Neutrophil (primary cell): ENCODE results near the gene F7.
"Not testable (repeated sequence)": the region's sequence is repeated elsewhere in the genome, so short reads cannot be mapped to it uniquely, and the experiment has no call there.

Experiments
- H3K27ac ChIP-seq: fragments of 200-600 bp; sonication (generic); 2 replicates; pipeline ENCODE4 v1.5.1; 2016; ENCODE audit warnings: mild to moderate bottlenecking, moderate library complexity
- H3K27me3 ChIP-seq: fragments of 200-600 bp; sonication (generic); 2 replicates; pipeline ENCODE4 v1.6.0; 2016; ENCODE audit warnings: mild to moderate bottlenecking
- H3K36me3 ChIP-seq: fragments of 200-600 bp; sonication (generic); 2 replicates; pipeline ENCODE4 v1.5.1; 2017
- H3K4me1 ChIP-seq, 2 experiments: fragments of 200-600 bp in 1 of 2; sonication (generic) in 1 of 2; 1 replicate in 1 of 2; 2 replicates in 1 of 2; pipeline versions ENCODE4 v1.5.1 to v1.6.1; 2013 to 2016; ENCODE audit warnings: low read depth in 1 of 2, low read length in 1 of 2, mild to moderate bottlenecking in 1 of 2, moderate library complexity in 1 of 2; ENCODE audit not compliant: control insufficient read depth in 1 of 2, insufficient read depth in 1 of 2
- H3K4me3 ChIP-seq, 2 experiments: fragments of 200-600 bp in 1 of 2; sonication (generic) in 1 of 2; 1 replicate in 1 of 2; 2 replicates in 1 of 2; pipeline ENCODE4 v1.5.1; 2013 to 2016; ENCODE audit warnings: low read depth in 1 of 2, low read length in 1 of 2, mild to moderate bottlenecking in 1 of 2, moderate library complexity in 1 of 2
- H3K9me3 ChIP-seq: fragments of 200-600 bp; sonication (generic); 2 replicates; pipeline ENCODE4 v1.5.1; 2016
- TF ChIP-seq, protein P1 (sequence below): fragments of 200-600 bp; sonication (generic); IDR thresholded peaks from 2 replicates; pipeline ENCODE4 v1.5.1; 2016; ENCODE audit warnings: antibody characterized with exemption

F7 gene

GRCh38 chr13:113077953-113078901 is 27.4 kb upstream of the F7 start:
- Histone ChIP-seq H3K27ac (no peak overlapping the region), H3K36me3 (no peaks in the 10 kb centered on the region), H3K9me3 (no peaks in the 10 kb centered on the region), H3K27me3 (no peaks in the 10 kb centered on the region), H3K4me3 (no peak overlapping the region), H3K4me1 (no peaks in the 10 kb centered on the region)
- TF ChIP-seq, protein P1, sequence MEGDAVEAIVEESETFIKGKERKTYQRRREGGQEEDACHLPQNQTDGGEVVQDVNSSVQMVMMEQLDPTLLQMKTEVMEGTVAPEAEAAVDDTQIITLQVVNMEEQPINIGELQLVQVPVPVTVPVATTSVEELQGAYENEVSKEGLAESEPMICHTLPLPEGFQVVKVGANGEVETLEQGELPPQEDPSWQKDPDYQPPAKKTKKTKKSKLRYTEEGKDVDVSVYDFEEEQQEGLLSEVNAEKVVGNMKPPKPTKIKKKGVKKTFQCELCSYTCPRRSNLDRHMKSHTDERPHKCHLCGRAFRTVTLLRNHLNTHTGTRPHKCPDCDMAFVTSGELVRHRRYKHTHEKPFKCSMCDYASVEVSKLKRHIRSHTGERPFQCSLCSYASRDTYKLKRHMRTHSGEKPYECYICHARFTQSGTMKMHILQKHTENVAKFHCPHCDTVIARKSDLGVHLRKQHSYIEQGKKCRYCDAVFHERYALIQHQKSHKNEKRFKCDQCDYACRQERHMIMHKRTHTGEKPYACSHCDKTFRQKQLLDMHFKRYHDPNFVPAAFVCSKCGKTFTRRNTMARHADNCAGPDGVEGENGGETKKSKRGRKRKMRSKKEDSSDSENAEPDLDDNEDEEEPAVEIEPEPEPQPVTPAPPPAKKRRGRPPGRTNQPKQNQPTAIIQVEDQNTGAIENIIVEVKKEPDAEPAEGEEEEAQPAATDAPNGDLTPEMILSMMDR: no peak

GRCh38 chr13:113078902-113079780 is 26.4 kb upstream of the F7 start:
- Histone ChIP-seq H3K27me3 (no peaks in the 10 kb centered on the region), H3K36me3 (no peaks in the 10 kb centered on the region), H3K9me3 (no peaks in the 10 kb centered on the region), H3K4me1 (no peaks in the 10 kb centered on the region), H3K27ac (no peak overlapping the region), H3K4me3 (no peak overlapping the region)
- TF ChIP-seq, protein P1: no peak

- not testable (repeated sequence) for H3K9me3 ChIP-seq, H3K27me3 ChIP-seq, H3K4me3 ChIP-seq, H3K4me1 ChIP-seq, H3K27ac ChIP-seq, H3K36me3 ChIP-seq
Observed at GRCh38 chr13:113079781-113080080, 25.9 kb upstream of the F7 start.

GRCh38 chr13:113080361-113080831 is 25.2 kb upstream of the F7 start:
- H3K9me3 ChIP-seq: no peaks in the 10 kb centered on the region
- H3K4me3 ChIP-seq: no peak overlapping the region
- H3K36me3 ChIP-seq: no peaks in the 10 kb centered on the region
- no peaks in the 10 kb centered on the region for H3K27me3 ChIP-seq
- H3K27ac ChIP-seq: no peak overlapping the region
- no peaks in the 10 kb centered on the region for H3K4me1 ChIP-seq
- TF ChIP-seq, protein P1: no peak

- no peaks in the 10 kb centered on the region for H3K9me3 ChIP-seq
- TF ChIP-seq, protein P1: no peak
- H3K4me1 ChIP-seq: no peaks in the 10 kb centered on the region
- H3K27ac ChIP-seq: no peak overlapping the region
- no peaks in the 10 kb centered on the region for H3K36me3 ChIP-seq
- no peak overlapping the region for H3K4me3 ChIP-seq
- no peaks in the 10 kb centered on the region for H3K27me3 ChIP-seq
Observed at GRCh38 chr13:113080901-113081521, 24.6 kb upstream of the F7 start.
